H1 (cell line): ENCODE measurements around the gene FMO4. TPM values are rescaled to one million over a fixed set of nuclear protein-coding genes. Genes with fewer than 3 reads are reported as not detected.

Experiments used
- ATF3 ChIP-seq: IDR thresholded peaks from 2 replicates; pipeline ENCODE4 v1.6.1; 2011; ENCODE audit warnings: low read depth, mild to moderate bottlenecking, low read length; ENCODE audit not compliant: insufficient read depth
- polyA plus RNA-seq, 7 experiments: library from polyadenylated mRNA; depleted of rRNA in 3 of 7; stranded (reverse) in 5 of 7; unstranded in 2 of 7; fragments of >200 nt in 5 of 7; fragments of 200-250 nt in 2 of 7; gene quantifications; 1 replicate in 5 of 7; 2 replicates in 1 of 7; 4 replicates in 1 of 7; pipeline versions ENCODE4 v1.2.1 to v1.2.3, GENCODE V29; 2011 to 2013; ENCODE audit warnings: missing spikeins in 2 of 7, mixed read lengths in 2 of 7
- total RNA-seq: library from RNA; stranded (reverse); fragmentation: NEBNext Ultra II Directional; extraction: Animal tissue kit (Norgen Biotek cat#: 25700); gene quantifications from 2 replicates; pipeline ENCODE4 v1.2.1, GENCODE V29; 2021

FMO4 gene
- total and polyA plus RNA-seq, 2 of the 8 experiments (the other 6 are each of a cell fraction or from before 2014, with no cell fraction given), result 1.5 to 2.3 TPM

GRCh38 chr1:171280599-171280998 is 33.4 kb upstream of the FMO4 start (continued):
- no peak for TF ChIP-seq ATF3
- TF ChIP-seq, all 59 proteins: peak for 0
